Mammary epithelial cell (primary cell): ENCODE measurements around the gene CPSF7.

ENCODE experiments used
- EZH2 ChIP-seq: IDR thresholded peaks from 2 replicates; pipeline ENCODE4 v1.6.1; 2012; ENCODE audit warnings: low read length, inconsistent platforms, borderline replicate concordance
- TF ChIP-seq, protein P1 (sequence below), 2 donors: IDR thresholded peaks in 1 of 2; conservative IDR thresholded peaks in 1 of 2; 2 replicates each; pipeline ENCODE4 v1.5.1; 2011 to 2012; ENCODE audit warnings: inconsistent platforms in 2 of 2, low read length in 2 of 2, mild to moderate bottlenecking in 2 of 2, control low read depth in 1 of 2, low read depth in 1 of 2; ENCODE audit not compliant: insufficient read depth in 1 of 2; ENCODE audit errors: extremely low read depth in 1 of 2

DNA sequence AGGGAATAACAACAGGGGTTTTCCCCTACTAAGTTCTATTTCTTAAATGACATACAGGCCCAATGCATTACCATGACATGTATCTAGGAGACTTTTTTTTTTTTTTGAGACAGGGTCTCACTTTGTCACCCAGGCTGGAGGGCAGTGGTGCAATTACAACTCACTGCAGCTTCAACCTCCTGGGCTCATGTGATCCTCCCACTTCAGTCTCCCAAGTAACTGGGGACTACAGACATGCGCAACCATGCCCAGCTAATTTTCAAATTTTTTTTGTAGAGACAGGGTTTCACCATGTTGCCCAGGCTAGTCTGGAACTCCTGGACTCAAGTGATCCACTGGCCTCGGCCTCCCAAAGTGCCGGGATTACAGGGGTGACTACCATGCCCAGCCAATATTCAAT, 7.5 kb downstream of the CPSF7 start:
- TF ChIP-seq, protein P1, sequence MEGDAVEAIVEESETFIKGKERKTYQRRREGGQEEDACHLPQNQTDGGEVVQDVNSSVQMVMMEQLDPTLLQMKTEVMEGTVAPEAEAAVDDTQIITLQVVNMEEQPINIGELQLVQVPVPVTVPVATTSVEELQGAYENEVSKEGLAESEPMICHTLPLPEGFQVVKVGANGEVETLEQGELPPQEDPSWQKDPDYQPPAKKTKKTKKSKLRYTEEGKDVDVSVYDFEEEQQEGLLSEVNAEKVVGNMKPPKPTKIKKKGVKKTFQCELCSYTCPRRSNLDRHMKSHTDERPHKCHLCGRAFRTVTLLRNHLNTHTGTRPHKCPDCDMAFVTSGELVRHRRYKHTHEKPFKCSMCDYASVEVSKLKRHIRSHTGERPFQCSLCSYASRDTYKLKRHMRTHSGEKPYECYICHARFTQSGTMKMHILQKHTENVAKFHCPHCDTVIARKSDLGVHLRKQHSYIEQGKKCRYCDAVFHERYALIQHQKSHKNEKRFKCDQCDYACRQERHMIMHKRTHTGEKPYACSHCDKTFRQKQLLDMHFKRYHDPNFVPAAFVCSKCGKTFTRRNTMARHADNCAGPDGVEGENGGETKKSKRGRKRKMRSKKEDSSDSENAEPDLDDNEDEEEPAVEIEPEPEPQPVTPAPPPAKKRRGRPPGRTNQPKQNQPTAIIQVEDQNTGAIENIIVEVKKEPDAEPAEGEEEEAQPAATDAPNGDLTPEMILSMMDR (conservative IDR thresholded peaks at IDR 0.05 in 1 of 2, IDR thresholded peaks at IDR 0.05 in 1 of 2; ENCODE audit: extremely low read depth in 1 of 2, insufficient read depth in 1 of 2, low read depth in 1 of 2, low read length in 2 of 2) = no peak
- no peak for TF ChIP-seq EZH2
